T-helper 1 cell (primary cell): ENCODE measurements around the gene RRM1.
"Not testable (repeated sequence)": the region's sequence is repeated elsewhere in the genome, so short reads cannot be mapped to it uniquely, and the experiment has no call there.

Experiments
- DNase-seq, 5 donors: peaks; one replicate each; pipeline ENCODE4 v3.0.0-alpha.2; 2012 to 2020

RRM1 gene

GRCh38 chr11:4083198-4083597 lies 11.4 kb upstream of the RRM1 start:
- no peak for DNase-seq

- no peak for DNase-seq
Observed at GRCh38 chr11:4084406-4085125, 10.0 kb upstream of the RRM1 start.

GRCh38 chr11:4085575-4085974 lies 9.0 kb upstream of the RRM1 start:
- no peak for DNase-seq

GRCh38 chr11:4086575-4087353 lies 7.8 kb upstream of the RRM1 start:
- DNase-seq, result no peak

DNA sequence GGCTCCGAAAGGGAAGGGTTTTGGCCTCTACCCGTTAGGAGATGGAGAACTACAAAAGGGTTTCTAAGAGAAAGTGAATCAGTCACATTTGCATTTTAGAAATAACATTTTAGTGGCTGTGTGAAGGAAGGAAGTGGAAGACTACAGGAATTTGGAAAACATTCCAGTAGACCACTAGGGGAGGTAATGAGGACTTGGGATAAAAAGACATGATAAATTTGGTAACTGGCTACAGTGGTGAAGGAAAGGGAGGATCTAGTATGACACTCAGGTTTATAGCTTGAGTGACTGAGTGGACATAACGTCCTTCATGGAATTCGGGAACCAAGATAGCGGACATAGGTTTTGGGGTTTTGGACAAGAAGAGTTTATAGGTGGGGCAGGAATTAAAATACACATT lies 7.0 kb upstream of the RRM1 start:
- DNase-seq, result no peak

DNA sequence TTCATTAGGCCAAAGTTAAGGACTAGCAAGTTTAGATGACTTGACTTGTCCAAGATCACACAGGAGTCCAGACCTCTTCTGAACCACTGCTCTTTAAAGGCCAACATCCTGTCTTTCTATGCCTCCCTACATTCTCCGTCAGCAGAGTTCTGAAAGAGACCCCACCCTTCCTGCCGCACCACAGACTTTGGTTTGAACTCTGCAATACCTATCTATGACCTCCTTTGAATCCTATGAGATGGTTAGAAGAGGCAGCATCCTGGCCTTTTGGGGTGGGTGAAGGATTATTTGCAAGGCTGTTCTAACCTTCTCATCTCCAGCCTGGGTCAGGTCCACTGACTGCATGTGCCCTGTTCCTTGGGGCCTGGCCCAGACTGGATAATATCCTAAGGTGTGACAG lies 4.3 kb upstream of the RRM1 start:
- peak in 4 of 5 donors; percentile 25 to 88 (median 39) for DNase-seq

GRCh38 chr11:4092026-4092425 lies 2.6 kb upstream of the RRM1 start:
- peak in 1 of 5 donors; percentile 54 for DNase-seq

DNA sequence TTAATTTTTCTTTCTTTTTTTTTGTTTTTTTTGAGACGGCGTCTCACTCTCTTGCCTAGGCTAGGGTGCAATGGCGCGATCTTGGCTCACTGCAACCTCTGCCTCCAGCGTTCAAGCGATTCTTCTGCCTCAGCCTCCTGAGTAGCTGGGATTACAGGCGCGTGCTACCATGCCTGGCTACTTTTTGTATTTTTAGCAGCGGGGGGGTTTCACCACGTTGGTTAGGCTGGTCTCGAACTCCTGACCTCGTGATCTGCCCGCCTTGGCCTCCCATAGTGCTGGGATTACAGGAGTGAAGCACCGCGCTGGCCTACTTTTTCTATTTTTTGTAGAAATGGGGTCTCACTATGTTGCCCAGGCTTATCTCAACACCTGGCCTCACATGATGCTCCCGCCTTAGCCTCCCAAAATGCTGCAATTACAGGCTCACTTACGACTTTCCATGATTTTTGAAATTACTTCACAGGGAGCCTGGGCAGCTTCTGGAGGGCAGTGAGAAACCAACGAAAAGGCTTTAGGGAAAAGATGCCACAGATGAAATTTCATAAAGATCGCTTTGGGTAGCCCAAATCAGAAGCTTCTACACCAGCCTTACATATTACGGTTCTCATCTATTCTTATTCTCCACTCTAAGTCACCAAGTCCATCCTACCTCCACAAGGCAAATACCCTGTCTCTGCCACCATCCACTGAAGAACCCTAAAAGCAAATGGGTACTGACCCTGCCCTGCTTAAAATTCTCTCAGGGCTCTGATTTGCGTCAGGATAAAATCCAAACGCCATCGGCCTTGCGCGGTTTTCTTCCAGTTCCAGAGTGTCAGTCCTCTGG lies 866 bp upstream of the RRM1 start:
- DNase-seq, result no peak

DNA sequence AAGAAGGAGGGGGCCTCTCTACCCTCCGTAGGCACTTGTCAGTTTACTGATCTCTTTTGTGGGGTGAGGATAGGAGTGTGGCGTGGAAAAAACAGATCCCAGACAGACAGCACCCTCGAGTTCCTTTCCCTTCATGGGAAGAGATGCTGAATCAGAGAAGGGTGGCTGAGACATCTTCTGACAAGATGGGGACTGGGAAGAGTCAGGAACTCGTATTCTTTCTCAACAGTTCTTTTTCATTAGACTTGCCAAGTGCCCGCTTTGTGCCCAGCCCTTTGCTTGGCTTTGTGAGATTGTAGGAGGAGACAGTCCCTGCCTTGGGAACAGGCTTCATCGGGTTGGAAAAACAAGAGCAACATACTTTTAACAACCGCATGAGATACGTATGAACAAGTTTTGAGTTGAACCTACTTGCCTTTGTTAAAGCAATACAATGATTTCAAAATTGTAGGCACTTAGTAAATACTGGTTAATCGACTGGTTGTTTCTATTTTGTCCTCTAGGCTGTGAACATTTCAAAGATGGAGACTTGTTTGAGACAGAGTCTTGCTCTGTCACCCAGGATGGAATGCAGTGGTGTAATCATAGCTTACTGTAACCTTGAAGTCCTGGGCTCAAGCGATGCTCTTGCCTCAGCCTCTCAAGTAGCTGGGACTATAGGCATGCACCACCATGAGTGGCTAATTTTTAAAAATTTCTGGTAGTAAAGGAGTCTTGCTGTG lies 1.1 kb downstream of the RRM1 start:
- DNase-seq, result peak in 1 of 5 donors; percentile 48

DNA sequence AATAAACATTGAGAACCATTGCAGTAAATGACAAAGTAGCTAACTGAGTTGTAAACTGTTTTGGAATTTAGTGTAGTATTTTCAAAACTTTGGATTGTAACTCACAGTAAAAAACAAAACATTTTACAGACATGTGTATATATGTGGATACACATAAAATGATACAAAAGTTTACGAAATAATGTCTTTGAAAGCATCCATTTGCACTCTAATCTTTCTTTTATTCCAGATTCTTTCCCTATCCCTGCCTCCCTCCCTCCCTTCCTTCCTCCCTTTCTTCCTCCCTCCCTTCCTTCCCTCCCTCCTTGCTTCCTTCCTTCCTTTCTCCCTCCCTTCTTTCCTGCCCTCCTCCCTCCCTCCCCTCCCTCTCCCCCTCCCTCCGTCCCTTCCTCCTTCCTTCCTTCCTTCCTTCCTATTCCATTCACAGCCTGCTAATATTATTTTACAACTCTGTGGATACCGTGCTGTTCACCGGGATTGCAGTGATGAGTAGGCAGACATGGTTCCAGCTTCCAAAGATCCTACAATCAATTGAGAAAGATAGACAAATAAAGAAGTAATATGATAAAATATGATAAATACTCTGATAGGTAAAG lies 3.5 kb downstream of the RRM1 start:
- DNase-seq, result no peak

- no peak for DNase-seq
Observed at GRCh38 chr11:4102711-4103110, 8.1 kb downstream of the RRM1 start.

GRCh38 chr11:4103269-4103668 lies 8.7 kb downstream of the RRM1 start:
- DNase-seq, result no peak

GRCh38 chr11:4105916-4106315 lies 11.3 kb downstream of the RRM1 start:
- no peak for DNase-seq

DNA sequence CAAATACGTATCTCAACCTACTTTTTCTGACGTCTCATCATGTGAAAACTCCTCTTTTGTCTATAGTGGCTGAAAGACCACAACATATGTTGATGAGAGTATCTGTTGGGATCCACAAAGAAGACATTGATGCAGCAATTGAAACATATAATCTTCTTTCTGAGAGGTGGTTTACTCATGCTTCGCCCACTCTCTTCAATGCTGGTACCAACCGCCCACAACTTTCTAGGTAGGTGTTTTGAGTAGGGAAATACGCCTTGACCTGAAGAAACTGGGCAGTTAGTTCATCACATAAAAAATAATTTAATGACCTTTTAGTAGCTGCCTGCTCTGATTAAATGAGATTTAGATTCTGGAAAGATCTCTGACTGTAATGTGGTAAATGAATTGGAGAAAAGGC lies 17.2 kb downstream of the RRM1 start:
- no peak for DNase-seq

- DNase-seq, result no peak
Observed at GRCh38 chr11:4115128-4115527, 20.5 kb downstream of the RRM1 start.

- no peak for DNase-seq
Observed at GRCh38 chr11:4118107-4118506, 23.5 kb downstream of the RRM1 start.

DNA sequence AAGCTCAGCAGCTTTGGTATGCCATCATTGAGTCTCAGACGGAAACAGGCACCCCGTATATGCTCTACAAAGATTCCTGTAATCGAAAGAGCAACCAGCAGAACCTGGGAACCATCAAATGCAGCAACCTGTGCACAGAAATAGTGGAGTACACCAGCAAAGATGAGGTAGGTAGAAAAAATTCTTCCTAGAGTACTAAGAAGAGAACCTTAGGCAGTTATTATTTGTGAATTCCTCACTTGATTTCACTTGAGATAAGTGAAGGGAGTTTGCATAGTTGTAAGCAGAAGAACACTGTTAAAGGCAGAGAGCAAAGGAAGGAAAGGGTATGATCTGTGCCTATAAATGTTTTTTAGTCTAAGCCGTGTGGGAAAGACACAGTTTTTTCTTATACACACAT lies 28.6 kb downstream of the RRM1 start:
- DNase-seq, result no peak

GRCh38 chr11:4125141-4125540 lies 30.5 kb downstream of the RRM1 start:
- no peak for DNase-seq

DNA sequence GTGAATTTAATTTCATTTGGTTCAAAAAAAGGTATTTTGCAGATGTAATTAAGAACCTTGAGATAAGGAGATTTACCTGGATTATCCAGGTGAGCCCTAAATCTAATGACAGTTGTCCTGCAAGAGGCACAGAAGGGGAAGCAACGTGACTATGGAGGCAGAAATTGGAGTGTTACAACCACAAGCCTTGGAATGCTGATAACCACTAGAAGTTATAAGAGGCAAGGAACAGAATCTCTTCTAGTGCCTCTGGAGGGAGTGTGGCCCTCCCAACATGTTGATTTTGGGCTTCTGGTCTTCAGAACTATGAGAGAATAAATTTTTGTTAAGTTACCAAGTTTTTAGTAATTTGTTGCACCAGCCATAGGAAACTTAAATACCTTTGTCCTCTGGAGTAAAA lies 32.8 kb downstream of the RRM1 start:
- no peak for DNase-seq

DNA sequence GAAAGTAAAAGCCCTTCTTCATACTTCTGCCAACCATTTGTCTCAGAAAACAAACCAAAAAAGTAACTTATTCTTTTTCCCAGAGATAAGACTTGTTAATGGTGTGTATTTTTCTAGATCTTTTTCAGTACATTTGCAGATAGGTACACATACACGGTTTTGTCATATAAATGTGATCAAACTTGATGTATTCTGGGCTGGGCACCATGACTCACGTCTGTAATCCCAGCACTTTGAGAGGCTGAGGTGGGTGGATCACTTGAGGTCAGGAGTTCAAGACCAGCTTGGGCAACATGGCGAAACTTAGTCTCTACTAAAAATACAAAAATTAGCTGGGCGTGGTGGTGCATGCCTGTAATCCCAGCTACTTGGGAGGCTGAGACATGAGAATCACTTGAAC lies 35.6 kb downstream of the RRM1 start:
- DNase-seq, result not testable (repeated sequence)

- DNase-seq, result no peak
Observed at GRCh38 chr11:4134806-4135205, 40.2 kb downstream of the RRM1 start.

GRCh38 chr11:4138497-4138896 lies 43.9 kb downstream of the RRM1 start:
- no peak for DNase-seq
